ENCODE data around the gene CBX5. TPM values are rescaled to one million over a fixed set of nuclear protein-coding genes. Genes with fewer than 3 reads are reported as not detected.

The CBX5 gene
- polyA plus RNA-seq, 1 of the 3 experiments (the other 2 are of a cell fraction) = 11.6 TPM

- no peak overlapping the region for H2AFZ ChIP-seq (ENCODE audit: low read depth)
- no peak for DNase-seq
- POLR2A ChIA-PET = no interaction called here
- H3F3A ChIP-seq (replicated peaks; ENCODE audit: insufficient read depth) = peaks cover 3% of the 10 kb centered on the region
- no peaks in the 10 kb centered on the region for H3K79me2 ChIP-seq (ENCODE audit: insufficient read depth)
- no peak overlapping the region for H3K4me2 ChIP-seq
- H3K9ac ChIP-seq = no peak overlapping the region
- H3K36me3 ChIP-seq (replicated peaks in 1 of 2; ENCODE audit: control insufficient read depth in 1 of 2, insufficient read depth in 2 of 2, low read length in 1 of 2) = no peaks in the 10 kb centered on the region
- CTCF ChIA-PET = interaction anchor here (1.1 kb wide), 1 partner anchor 89 kb away, joined by 3 read pairs; no protein-coding TSS in a partner anchor
- H3K4me1 ChIP-seq (ENCODE audit: control insufficient read depth in 1 of 2, insufficient read depth in 2 of 2, low read depth in 1 of 2, low read length in 1 of 2) = peaks cover 0 to 17% of the 10 kb centered on the region in 2 experiments; a peak in 1 of 4 replicates
- H3K27ac ChIP-seq (ENCODE audit: low read depth in 2 of 2, low read length in 1 of 2) = no peak overlapping the region
- H3K27me3 ChIP-seq (ENCODE audit: insufficient read depth) = no peaks in the 10 kb centered on the region; the same call in 1 of the 2 replicates
- no peaks in the 10 kb centered on the region for H3K9me2 ChIP-seq
- H3K9me3 ChIP-seq = no peaks in the 10 kb centered on the region
- H3K4me3 ChIP-seq (ENCODE audit: low read depth in 2 of 2, low read length in 1 of 2) = no peak overlapping the region
- TF ChIP-seq NRF1 (IDR thresholded peaks at IDR 0.05; ENCODE audit: low read depth, low read length) = no peak
- no peak for TF ChIP-seq REST (IDR thresholded peaks at IDR 0.05; ENCODE audit: low read depth, low read length)
- no peak for TF ChIP-seq TCF12 (IDR thresholded peaks at IDR 0.05)
- TF ChIP-seq TEAD4 (IDR thresholded peaks at IDR 0.05; ENCODE audit: borderline replicate concordance, insufficient read depth) = no peak
- TF ChIP-seq MXI1 (IDR thresholded peaks at IDR 0.05; ENCODE audit: low read depth, low read length) = no peak
- TF ChIP-seq GABPA (IDR thresholded peaks at IDR 0.05; ENCODE audit: low read depth) = no peak
- TF ChIP-seq RXRA (IDR thresholded peaks at IDR 0.05; ENCODE audit: borderline replicate concordance, low read depth) = no peak
- TF ChIP-seq USF1 (IDR thresholded peaks at IDR 0.05; ENCODE audit: borderline replicate concordance, low read depth) = no peak
- TF ChIP-seq YY1 (IDR thresholded peaks at IDR 0.05; ENCODE audit: low read depth) = no peak
- no peak for TF ChIP-seq CTCF (IDR thresholded peaks at IDR 0.05)
- no peaks in the 10 kb centered on the region for H4K20me1 ChIP-seq (ENCODE audit: insufficient read depth)
Observed at GRCh38 chr12:54303640-54304039, 23.7 kb upstream of the CBX5 start.

All from SK-N-SH (cell line).